Brain microvascular endothelial cell (primary cell): ENCODE data around the gene PEBP1.

Source experiments
- DNase-seq: peaks from one replicate; pipeline ENCODE4 v3.0.0-alpha.2; 2020
- H3K27ac ChIP-seq: fragments of 250-450 bp; sonication (Bioruptor Pico); 2 replicates; pipeline ENCODE4 v1.5.1; 2020; ENCODE audit warnings: mild to moderate bottlenecking, moderate library complexity
- H3K27me3 ChIP-seq: fragments of 250-450 bp; sonication (Bioruptor Pico); replicated peaks from 2 replicates; pipeline ENCODE4 v1.5.1; 2020; ENCODE audit warnings: mild to moderate bottlenecking
- H3K36me3 ChIP-seq: fragments of 250-450 bp; sonication (Bioruptor Pico); replicated peaks from 2 replicates; pipeline ENCODE4 v1.5.1; 2020; ENCODE audit warnings: mild to moderate bottlenecking
- H3K4me3 ChIP-seq: 2 replicates; pipeline ENCODE4 v1.5.1; 2011; ENCODE audit warnings: low read depth, mild to moderate bottlenecking, control low read depth, low read length, moderate library complexity
- CTCF ChIP-seq: IDR thresholded peaks from 2 replicates; pipeline ENCODE4 v1.5.1; 2011; ENCODE audit warnings: low read depth, mild to moderate bottlenecking, moderate library complexity, low read length, control low read depth, inconsistent platforms; ENCODE audit errors: missing control alignments
- in situ Hi-C: cut with HindIII; loops from 2 replicates; pipeline ENCODE4 v1.10.0; 2017; ENCODE audit warnings: low sequenced_read_pairs, low pct_ligation_motif_present

The PEBP1 gene

GRCh38 chr12:118137148-118137678 lies 1.3 kb downstream of the PEBP1 start:
- Histone ChIP-seq H3K4me3 (peak overlapping the region; percentile 87), H3K27ac (peak overlapping the region; percentile 49), H3K27me3 (no peaks in the 10 kb centered on the region), H3K36me3 (peaks cover 23% of the 10 kb centered on the region)
- in situ Hi-C loops = no loop called here
- no peak for DNase-seq
- no peak for TF ChIP-seq CTCF

GRCh38 chr12:118140825-118141224 lies 4.9 kb downstream of the PEBP1 start:
- H3K4me3 ChIP-seq = no peak overlapping the region
- H3K27ac ChIP-seq = no peak overlapping the region
- in situ Hi-C loops = no loop called here
- DNase-seq = no peak
- no peak for TF ChIP-seq CTCF
- peaks cover 45% of the 10 kb centered on the region for H3K36me3 ChIP-seq
- no peaks in the 10 kb centered on the region for H3K27me3 ChIP-seq

GRCh38 chr12:118144499-118144898 lies 8.6 kb downstream of the PEBP1 start:
- TF ChIP-seq CTCF = no peak
- H3K27me3 ChIP-seq = no peaks in the 10 kb centered on the region
- no peak for DNase-seq
- in situ Hi-C loops = no loop called here
- peaks cover 55% of the 10 kb centered on the region for H3K36me3 ChIP-seq
- H3K27ac ChIP-seq = no peak overlapping the region
- H3K4me3 ChIP-seq = no peak overlapping the region

- in situ Hi-C loops = no loop called here
- Histone ChIP-seq H3K4me3 (no peak overlapping the region), H3K27me3 (no peaks in the 10 kb centered on the region), H3K27ac (no peak overlapping the region), H3K36me3 (peaks cover 49% of the 10 kb centered on the region)
- TF ChIP-seq CTCF = no peak
- no peak for DNase-seq
Observed at GRCh38 chr12:118145113-118145797, 9.3 kb downstream of the PEBP1 start.

GRCh38 chr12:118145798-118146156 lies 9.9 kb downstream of the PEBP1 start:
- no peak for TF ChIP-seq CTCF
- Histone ChIP-seq H3K36me3 (peaks cover 51% of the 10 kb centered on the region), H3K4me3 (no peak overlapping the region), H3K27ac (no peak overlapping the region), H3K27me3 (no peaks in the 10 kb centered on the region)
- in situ Hi-C loops = no loop called here
- no peak for DNase-seq

- no peak overlapping the region for H3K4me3 ChIP-seq
- H3K27ac ChIP-seq = no peak overlapping the region
- no peak for TF ChIP-seq CTCF
- H3K27me3 ChIP-seq = no peaks in the 10 kb centered on the region
- in situ Hi-C loops = no loop called here
- DNase-seq = no peak
- H3K36me3 ChIP-seq = peaks cover 41% of the 10 kb centered on the region
Observed at GRCh38 chr12:118148287-118148686, 12.4 kb downstream of the PEBP1 start.
